ENCODE measurements around the gene CYP2A6.
A peak's percentile ranks its signal among the peaks of the same experiment; 100 is the strongest.
"Not testable (repeated sequence)": the region's sequence is repeated elsewhere in the genome, so short reads cannot be mapped to it uniquely, and the experiment has no call there.

- TF ChIP-seq CTCF (IDR thresholded peaks at IDR 0.05) = peak in 1 of 4 experiments; percentile 15
- TF ChIP-seq POLR2AphosphoS5 (IDR thresholded peaks at IDR 0.05) = peak in 3 of 4 donors; percentile 41 to 69 (median 66)
- TF ChIP-seq POLR2A (IDR thresholded peaks at IDR 0.05) = not testable (repeated sequence)
These were observed 39.4 kb downstream of the CYP2A6 start for GRCh38 chr19:40810649-40811408.

Measured in sigmoid colon (tissue), 4 donors.